DMS 273 treated with DMSO at 0.1 percent for 48 hours (cell line): ENCODE results near the gene FBXO48.

Source experiments
- DNase-seq: peaks from one replicate; lab custom pipeline; 2025; lab: John Stamatoyannopoulos, UW

The FBXO48 gene

DNA sequence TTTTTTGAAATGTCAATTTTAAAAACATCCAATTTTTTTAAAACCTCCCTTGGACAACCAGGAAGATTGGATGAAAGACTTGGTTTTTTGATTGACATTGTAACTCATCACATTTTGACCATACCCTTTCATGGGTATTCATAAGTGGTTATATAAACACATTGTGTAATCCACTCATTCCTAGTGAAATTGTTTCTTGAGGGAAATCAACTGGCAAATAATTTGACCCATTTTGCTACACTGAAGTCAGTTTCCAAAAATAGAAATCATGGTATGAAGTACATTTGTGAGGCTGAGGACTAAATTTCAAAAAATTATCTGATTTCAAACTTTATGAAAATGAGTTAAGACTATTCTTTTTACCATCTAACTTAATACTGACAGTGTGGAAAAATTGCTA lies 31.5 kb downstream of the FBXO48 start:
- no peak for DNase-seq

DNA sequence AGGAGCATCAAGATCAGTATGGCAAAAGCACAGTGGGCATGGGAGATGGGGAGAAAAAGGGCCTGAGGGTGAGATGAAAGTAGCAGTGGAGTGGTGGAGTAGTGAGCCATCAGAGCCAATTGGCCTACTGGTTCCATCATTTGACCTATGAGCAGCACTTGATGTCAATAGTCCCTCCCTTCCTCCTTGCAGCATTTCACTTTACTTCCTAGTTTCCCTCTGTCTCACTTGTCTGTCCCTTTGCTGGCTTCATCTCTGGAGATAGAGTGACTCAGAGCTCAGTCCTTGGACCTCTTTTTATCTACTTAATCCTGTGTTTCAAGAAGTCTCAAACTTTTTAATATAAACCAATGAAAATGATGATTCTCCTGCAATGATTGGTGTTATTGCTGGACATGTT lies 32.1 kb downstream of the FBXO48 start:
- no peak for DNase-seq

DNA sequence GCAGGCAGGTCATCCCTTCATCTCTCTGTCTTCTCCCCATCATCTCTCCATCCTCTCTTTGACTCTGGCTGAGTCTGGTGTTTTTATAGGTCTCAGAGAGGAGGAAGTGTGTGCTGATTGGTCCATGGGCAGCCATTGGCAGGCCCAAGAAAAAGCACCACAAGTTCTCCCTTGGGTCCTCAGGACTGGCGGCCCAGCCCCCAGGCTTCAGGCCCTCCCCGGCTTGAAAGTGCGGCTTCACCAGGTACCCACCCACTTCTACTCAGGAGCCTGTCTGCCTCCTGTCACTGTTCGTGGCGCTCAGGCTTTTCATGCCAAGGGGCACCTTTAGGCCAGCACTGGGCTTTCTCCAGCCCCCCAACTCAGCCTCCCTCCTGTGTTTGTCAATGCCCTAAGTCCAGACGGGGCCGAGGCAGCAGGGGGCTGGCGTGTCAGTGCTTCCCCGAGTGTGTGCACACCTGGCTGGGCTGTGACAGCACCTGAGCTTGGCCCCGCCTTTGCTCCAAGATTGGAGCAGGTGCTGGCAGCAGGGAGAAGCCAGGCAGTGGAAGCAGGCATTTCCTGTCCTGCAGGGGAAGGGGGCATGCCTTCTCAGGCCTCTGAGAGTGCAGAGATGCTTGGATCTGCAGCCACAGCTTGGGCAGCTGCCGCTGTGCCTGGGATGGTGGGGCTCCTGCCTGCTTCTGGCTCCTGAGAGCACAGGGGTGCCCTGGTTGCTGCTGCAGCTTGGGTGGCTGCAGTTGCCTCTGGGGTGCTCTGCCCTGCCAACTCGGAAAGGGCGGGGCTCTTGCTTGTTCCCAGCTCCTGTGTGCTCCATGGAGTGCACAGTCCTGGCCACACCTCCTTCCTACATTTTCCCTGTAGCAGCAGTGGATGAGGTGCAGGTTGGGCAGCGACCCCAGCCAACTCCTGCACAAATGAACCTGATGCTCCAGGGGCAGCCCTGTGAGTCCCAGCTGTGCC lies 34.1 kb downstream of the FBXO48 start:
- DNase-seq: no peak

DNA sequence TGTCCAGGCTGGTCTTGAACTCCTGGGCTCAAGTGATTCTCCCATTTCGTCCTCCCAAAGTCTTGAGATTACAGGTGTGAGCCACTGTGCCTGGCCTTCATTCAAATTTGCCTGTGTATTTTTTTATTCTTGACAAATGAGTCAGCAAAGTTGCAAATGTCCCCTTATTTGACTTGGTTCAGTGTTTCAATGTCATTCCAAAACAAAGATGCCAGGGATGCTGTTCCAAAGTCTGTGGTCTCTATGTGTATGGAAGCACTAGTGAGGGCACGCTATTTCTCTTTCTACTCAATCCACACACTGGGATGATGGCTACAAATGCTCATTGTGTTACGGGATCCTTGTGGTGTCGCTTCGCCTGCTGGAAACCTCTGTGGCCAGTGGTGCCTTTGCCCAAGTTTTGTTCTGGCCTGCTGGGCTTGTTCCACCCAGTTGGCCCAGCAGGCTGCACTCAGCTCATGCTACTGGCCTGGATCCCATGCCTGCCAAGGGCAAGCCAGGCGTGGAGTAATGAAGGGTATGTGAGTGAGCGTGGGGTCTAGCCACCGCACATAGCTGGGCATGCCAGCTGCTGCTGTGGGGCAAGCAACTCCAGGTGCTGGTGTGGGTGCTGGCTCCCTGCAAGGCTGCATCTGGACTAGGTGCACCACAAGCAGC lies 35.6 kb downstream of the FBXO48 start:
- no peak for DNase-seq

DNA sequence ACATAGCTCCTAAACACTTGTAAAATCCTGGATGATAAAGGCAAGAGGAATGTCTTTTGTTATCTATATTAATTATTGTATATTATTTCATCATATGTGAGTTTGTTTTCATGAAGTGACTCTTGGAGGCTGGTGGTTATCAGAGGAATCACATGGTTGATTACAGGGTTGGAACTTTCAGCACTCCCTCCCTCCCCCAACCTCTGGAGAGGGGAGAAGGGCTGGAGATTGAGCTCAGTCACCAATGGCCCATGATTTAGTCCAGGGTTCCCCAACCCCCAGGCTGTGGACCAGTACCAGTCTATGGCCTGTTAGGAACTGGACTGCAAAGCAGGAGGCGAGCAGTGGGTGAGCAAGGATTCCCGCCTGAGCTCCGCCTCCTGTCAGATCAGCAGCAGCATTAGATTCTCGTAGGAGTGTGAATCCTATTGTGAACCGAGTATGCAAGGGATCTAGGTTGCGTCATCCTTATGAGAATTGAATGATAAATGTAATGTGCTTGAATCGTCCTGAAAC lies 37.7 kb downstream of the FBXO48 start:
- DNase-seq: no peak

DNA sequence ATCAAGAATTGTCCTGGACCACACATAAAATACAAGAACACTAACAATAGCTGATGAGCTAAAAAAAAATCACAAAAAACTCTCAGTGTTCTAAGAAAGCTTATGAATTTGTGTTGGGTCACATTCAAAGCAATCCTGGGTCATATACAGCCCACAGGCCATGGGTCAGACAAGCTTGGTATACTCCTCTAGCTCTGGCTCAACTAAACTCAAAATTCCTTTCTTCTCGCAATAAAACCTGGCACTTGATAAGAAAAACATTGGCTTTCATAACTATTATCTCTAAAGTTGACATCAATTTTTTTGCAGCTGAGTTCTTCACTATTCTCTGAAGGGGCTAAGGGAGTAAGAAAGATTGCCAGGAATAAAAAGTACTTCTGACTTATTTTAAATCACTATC lies 38.3 kb downstream of the FBXO48 start:
- no peak for DNase-seq

DNA sequence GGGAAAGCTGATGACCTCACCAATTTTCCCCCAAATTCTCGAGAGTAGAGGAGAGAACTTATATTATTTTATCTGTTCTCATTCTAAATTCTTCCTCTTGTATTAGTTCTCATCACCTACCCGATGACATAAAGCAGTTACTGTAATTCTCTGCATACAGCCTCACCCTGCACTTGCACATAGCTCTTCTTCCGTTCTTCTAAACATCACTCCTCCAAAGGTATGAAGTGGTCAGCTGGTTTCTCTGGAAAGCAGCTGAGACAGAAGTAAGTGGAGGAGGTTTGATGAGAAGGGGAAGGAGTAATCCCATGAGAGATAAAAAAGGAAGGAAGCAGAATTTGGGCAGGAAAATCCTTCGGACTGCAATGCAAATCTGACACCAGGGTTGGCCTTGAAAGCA lies 39.0 kb downstream of the FBXO48 start:
- no peak for DNase-seq

DNA sequence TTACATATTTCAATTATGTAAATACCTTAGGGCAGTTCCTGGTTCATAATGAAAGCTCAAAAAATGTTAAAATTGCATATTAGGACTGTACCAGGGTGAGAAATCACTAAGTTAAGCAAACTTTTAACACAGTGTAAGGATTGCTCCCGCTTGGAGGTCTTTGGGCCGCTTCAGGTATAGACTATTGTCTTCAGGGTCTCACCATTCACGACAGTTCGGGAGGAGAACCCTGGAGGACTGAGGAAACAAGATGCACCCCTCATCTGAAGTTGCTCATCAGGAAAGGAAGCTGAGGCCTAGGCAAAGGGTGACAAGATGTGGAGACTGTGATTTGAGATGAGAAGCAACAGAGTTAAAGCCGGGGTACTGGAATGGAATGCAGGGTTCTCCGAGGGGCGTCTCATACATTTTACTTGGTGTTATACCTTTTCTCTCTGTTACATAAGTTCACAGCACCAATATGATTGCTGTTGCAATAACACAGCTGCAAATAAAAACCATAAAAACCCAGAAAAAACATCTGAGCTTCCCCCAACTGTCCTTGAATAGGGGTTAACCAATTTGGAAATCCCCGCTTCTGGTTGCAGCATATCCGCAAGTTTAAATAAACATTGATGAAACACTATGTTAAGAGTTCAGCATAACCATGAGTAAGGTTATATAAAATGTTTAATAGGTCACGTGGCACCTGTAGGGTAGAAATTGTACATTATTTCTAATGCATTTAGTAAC lies 40.1 kb downstream of the FBXO48 start:
- DNase-seq: no peak

DNA sequence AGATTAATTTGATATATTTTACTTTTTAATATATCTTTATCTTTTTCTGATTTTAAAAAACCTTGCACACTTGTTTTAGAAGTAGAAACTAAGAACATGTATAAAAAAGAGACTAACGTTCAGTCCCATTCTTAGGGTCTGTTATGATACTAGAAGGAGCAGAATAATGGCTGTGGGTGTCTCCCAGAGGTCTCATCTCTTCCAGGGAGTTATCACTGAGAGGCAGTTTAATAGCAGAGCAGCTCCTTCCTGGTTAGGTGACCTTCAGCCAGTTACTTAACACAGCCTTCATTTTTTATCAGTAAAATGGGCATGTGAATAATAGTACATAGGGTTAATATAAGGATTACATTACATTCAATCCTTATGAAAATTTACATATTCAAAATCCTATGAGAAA lies 40.6 kb downstream of the FBXO48 start:
- DNase-seq: no peak

DNA sequence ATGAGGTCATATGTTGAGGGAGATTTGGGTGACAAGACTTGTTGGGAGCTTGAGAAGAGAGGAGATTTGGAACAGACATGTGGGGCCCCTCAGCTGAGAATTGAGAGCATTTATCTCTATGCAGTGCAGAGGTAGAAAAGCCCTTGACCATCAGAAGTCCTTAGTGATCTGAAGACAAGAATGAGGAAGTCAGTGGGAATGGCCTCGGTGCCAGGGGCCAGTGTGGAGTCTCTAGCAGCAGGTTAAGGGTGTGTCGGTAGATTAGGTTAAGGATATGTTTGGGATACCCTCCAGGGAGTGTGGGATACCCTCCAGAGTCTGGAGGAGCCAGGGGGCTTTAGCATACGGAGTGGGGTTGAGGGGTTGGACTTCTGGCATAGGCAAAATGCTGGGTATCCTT lies 41.6 kb downstream of the FBXO48 start:
- DNase-seq: no peak

DNA sequence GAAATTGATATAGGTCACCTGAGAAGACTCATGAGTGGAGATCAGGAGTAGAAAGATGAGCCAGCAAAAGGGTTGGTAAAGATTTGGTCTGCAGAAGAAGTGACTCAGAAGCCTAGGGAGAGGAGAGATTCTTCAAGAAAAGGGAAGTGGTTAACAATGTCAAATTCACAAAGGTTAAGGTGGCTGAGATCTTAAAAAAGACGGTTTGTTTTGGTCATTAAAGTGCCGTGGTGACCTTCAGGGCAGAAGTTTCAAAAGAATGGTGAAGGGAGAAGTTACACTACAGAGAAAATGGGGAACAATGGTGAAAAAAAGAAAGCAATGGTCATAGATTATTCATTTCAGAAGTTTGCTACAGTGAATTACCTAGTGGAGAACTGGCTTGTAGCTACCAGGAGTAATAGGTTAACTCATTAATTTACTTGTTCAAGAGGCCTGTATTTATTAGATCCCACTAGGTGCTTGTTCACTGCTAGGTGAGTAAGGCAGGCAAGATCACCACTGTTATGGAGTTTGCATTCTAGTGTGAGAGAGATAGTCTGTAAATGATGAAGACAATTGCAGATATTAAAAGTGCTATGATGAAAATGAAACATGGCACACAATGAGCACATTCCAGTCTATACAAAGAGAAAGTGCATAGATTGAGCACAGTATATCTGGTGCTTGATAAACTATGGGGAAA lies 43.0 kb downstream of the FBXO48 start:
- no peak for DNase-seq

DNA sequence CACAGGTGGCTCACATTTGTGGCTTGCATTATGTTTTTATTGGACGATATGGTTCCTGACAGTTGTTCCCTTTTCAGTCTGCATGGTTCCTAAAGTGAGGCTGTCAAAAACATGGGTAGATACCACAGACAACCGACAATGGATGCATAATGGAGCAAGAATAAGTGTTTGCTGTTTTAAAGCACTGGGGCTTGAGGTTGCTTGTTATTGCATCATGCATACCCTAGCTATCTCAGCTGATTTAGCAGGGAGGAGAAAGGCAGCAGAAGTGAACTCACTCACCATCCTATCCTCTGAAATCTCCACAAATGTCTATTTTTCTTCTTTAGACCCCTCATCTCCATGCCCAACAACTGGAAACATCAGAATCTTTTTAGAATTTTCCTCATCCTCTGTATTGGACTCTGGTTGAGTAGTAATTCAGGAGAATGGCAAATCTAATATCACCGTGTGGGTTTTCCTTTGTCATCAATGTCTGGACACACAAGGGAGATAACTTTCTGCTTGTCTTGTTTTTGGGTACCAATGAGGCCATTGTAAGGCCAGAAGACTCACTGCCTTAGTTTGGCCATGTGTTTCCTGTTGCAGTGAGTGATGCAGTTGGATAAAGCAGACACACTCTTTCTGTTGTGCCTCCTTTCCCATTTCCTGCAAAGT lies 46.7 kb downstream of the FBXO48 start:
- no peak for DNase-seq

DNA sequence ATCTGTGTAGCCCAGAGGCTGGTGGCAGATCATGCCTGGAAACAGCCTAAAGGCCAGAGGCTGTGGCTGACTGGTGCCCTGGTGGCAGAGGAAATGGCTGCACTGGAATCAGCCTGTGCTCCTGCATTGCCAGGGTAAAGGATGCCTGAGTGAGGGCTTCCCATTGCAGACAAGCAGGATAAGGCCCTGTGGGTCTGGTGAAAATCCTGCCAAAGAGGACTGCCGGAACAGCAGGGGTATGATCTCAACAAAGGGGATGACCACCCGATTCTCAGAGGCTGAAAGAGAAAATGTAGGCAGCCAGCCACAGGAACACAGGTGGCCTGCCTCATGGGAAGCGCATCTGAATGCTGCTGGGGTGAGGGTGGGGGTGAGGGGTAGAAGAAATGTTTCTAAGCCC lies 48.2 kb downstream of the FBXO48 start:
- DNase-seq: no peak

DNA sequence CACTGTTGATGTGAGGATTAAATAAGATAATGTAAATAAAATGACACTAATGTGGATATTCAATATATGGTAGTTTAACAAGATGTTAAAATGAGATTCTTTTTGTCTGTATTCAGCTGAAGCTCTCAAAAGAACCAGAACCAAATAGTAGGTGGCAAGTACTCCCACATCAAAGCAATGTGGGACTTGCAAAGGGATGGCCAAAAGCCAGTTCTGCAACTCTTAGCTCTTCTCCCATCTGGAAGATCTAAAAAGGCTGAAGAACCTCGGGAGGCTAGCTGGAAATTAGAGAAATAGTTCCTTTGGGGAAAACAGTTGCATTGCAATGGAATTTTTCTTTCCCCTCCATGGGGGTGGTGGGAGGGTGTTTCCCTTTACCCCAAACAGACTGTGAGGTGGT lies 48.7 kb downstream of the FBXO48 start:
- DNase-seq: no peak

DNA sequence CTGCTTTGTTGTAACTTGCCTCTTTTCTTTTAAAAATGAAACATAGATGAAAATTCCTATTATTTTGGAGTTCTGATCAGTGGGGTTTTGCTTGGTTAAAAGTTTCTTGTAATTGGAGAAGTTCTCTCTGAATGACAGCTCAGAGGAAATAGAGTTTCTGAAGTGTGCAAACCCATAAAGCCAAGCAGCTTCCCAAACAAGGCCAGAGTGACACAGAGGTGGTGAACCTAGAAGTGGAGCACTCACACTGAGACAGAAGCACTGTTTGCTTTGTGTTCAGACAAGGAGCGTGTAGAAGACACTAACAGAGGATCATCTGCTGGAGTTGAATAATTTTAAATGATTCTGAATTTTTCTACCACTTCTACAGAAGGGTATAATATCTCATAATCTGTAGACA lies 49.2 kb downstream of the FBXO48 start:
- no peak for DNase-seq

DNA sequence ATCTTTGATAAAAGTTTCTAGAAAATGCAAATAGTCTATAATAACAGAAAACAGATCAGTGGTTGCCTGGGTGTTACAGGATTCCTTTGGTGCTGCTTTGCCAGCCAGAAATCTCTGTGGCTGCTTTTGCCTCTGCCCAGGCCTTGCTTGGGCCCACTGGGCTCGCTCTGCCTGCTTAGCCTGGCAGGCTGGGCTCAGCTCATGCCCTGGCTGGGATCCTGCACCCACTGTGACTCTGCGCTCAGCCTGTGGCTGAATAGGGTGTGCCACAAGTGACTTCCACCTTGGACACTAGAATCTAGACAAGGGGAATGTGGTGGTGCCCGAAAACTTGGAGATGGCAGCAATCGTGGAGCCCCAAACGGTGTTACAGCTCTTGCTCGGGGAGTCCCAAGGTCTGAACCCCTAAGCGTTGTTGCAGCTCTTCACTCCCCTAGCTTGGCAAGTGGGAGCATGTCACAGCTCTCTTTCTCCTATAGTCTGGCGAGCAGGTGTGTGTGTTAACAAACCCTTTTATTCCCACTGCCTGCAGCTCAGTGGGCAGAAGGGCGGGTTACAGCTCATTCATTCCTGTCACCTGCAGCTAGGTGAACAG lies 50.9 kb downstream of the FBXO48 start:
- no peak for DNase-seq

DNA sequence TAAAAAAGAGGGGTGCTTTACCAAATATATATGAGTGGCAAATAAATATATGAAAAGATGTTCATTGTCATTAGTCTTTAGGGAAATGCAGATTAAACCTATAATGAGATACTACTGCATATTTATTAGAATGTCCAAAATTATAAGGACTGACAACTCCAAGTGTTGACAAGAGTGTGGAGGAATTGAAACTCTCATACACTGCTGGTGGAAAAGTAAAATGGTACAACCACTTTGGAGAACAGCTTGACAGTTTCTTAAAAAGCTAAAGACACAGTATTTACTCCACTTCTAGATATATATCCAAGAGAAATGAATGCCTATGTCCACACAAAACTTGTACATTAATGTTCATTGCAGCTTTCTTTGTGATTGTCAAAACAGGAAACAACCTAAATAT lies 51.6 kb downstream of the FBXO48 start:
- DNase-seq: no peak

DNA sequence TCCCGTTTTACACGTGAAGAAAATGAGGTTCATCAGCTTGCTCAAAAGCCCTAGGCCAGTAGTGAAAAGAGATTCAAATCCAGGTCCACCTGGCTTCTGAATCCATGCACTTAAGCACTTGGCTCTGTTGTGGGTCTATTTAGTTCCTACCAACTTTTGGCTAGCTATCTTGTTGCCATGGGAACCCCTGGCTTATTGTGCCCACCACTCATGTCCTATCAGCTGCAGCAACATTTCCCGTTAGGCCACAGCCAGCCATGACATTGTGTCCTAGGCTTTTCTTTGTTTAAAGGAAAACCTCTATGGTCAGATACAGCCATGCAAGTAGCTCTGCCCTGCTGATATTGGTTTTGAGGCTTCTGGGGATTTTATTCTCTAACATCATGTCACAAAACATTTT lies 52.2 kb downstream of the FBXO48 start:
- no peak for DNase-seq

DNA sequence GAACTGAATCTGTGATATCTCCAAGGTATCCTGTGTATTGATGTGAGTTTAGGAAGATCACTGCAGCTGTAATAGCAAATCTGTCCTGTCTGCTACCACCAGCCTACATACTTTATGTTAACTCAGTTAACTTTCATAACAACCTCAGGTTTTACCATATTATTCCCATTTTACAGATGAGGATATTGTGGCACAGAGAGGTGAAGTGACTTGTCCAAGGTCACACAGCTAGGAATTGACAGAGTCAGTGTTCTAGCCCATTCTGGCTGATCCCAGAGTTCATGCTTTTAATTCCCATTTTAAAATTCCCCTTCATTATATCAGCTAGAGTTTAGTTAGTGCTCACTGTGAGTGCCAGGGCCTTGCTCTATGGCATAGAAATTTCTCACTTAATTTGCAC lies 52.6 kb downstream of the FBXO48 start:
- DNase-seq: no peak

DNA sequence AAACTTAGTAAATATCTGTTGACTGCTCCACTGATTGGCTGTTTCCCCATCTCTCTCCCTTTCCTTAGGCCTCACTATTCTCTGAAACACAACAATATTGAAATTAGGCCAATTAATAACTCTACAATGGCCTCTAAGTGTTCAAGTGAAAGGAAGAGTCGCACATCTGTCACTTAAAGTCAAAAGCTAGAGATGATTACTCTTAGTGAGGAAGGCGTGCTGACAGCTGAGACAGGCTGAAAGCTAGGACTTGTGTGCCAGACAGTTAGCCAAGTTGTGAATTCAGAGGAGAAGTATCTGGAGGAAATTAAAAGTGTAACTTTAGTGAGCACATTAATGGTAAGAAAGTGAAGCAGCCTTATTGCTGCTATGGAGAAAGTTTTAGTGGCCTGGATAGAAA lies 53.6 kb downstream of the FBXO48 start:
- DNase-seq: no peak
